HG02642 (cell line): ENCODE data around the gene ZNF419.

Experiments used
- ATAC-seq: cut with Tn5 transposase; IDR thresholded peaks from one replicate; pipeline ENCODE4 v1.9.1; 2021; ENCODE audit warnings: mild to moderate bottlenecking; ENCODE audit not compliant: unreplicated experiment, poor library complexity

ZNF419 gene

DNA sequence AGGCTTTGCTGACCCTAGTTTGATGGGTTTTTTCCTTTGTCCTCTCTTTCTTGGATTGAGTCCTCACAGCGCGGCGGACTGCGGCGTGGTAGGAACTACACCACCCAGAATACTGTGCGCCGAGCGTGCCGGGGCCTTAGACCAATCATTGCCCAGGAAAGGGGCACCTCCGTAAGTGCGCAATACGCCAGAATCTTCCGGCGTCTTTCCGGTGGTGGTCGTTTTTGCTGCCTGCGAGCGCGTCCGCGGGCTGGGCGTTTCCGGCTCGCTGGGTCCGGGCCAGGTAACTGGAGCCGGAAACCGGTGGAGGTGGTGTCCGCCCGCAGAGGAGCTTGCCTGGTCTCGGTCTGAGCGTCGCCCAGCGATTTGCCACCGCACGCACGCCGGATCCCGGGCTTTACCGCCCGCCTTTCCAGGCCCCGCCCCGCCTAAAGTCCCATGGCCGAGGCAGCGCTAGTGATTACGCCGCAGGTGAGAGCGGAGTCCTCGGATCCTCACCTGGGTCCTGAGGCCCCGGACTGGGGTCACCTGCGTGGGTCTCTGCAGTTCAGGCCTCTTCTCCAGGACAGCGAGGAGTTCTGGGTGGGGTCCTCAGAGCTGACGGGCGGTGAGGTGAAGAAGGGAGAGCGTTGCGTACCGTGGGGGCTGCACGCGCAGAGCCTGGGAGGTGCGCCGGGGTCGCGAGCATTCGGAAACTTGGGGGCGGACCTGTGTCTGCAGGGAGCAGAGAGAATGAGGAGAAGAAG, 39.8 kb downstream of the ZNF419 start, which contains the start of gene ZNF549:
Gene ZNF549, plus strand, starts transcription at position 221 of the 746 bp plus-strand sequence. Its CDS starts 218 bp downstream, at position 439.
- peak; percentile 97 for ATAC-seq

DNA sequence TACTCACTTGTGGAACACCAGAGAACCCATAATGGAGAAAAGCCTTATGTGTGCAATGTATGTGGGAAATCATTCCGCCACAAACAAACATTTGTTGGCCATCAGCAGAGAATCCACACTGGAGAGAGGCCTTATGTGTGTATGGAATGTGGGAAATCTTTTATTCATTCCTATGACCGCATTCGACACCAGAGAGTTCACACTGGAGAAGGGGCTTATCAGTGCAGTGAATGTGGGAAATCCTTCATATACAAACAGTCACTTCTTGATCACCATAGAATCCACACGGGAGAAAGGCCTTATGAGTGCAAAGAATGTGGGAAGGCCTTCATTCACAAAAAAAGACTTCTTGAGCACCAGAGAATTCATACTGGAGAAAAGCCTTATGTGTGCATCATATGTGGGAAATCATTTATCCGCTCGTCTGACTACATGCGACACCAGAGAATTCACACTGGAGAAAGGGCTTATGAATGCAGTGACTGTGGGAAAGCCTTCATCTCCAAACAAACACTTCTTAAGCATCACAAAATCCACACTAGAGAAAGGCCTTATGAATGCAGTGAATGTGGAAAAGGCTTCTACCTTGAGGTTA, 50.5 kb downstream of the ZNF419 start:
- no peak for ATAC-seq
